K562 (cell line): ENCODE measurements around the gene MFSD11. TPM values are rescaled to one million over a fixed set of nuclear protein-coding genes. Genes with fewer than 3 reads are reported as not detected.
A peak's percentile ranks its signal among the peaks of the same experiment; 100 is the strongest.

ENCODE experiments used
- BACH1 ChIP-seq: fragments of 200-800 bp; sonication (Bioruptor generic); IDR thresholded peaks from 2 replicates; pipeline ENCODE4 v1.6.1; 2016; ENCODE audit warnings: missing genetic modification characterization, missing compliant biosample characterization
- BDP1 ChIP-seq: IDR thresholded peaks from 3 replicates; pipeline ENCODE4 v1.6.1; 2011; ENCODE audit not compliant: insufficient read length, insufficient read depth
- BRCA1 ChIP-seq, 2 experiments: fragments of 450-650 bp in 1 of 2; sonication (generic) in 1 of 2; formaldehyde crosslinking in 1 of 2; IDR thresholded peaks; 2 replicates each; pipeline versions ENCODE4 v1.5.0 to v1.6.1; 2017 to 2020; ENCODE audit warnings: mild to moderate bottlenecking in 1 of 2, missing genetic modification reagents in 1 of 2
- C11orf30 ChIP-seq: fragments of 450-650 bp; IDR thresholded peaks from 2 replicates; pipeline ENCODE4 v1.6.1; 2016; ENCODE audit warnings: low read depth, mild to moderate bottlenecking
- CTBP1 ChIP-seq: fragments of 450-650 bp; IDR thresholded peaks from 2 replicates; pipeline ENCODE4 v1.6.1; 2016; ENCODE audit warnings: borderline replicate concordance
- ELF2 ChIP-seq: fragments of 250-450 bp; sonication (Bioruptor Pico); IDR thresholded peaks from 2 replicates; pipeline ENCODE4 v1.5.0; 2021; ENCODE audit warnings: mild to moderate bottlenecking
- KLF10 ChIP-seq: fragments of 250-450 bp; sonication (Bioruptor Pico); IDR thresholded peaks from 2 replicates; pipeline ENCODE4 v1.6.1; 2021; ENCODE audit warnings: matching md5 sums
- MTA3 ChIP-seq: fragments of 450-650 bp; formaldehyde crosslinking; IDR thresholded peaks from 2 replicates; pipeline ENCODE4 v1.6.1; 2017; ENCODE audit warnings: mild to moderate bottlenecking, borderline replicate concordance
- NELFE ChIP-seq: IDR thresholded peaks from 2 replicates; pipeline ENCODE4 v1.6.1; 2011; ENCODE audit warnings: mild to moderate bottlenecking; ENCODE audit not compliant: insufficient read depth, insufficient read length
- PURB ChIP-seq: sonication (generic); formaldehyde crosslinking; IDR thresholded peaks from 2 replicates; pipeline ENCODE4 v1.9.0; 2021; ENCODE audit warnings: low read depth, mild to moderate bottlenecking, missing genetic modification reagents
- RBM14 ChIP-seq: fragments of 200-400 bp; formaldehyde crosslinking; IDR thresholded peaks from 2 replicates; pipeline ENCODE4 v1.6.1; 2018; ENCODE audit warnings: low read depth, mild to moderate bottlenecking, low read length, moderate library complexity, borderline replicate concordance; ENCODE audit not compliant: insufficient read depth
- RFX1 ChIP-seq: fragments of 450-650 bp; IDR thresholded peaks from 2 replicates; pipeline ENCODE4 v1.6.1; 2016; ENCODE audit warnings: mild to moderate bottlenecking, moderate library complexity
- SMAD1 ChIP-seq: fragments of 150-350 bp; IDR thresholded peaks from 2 replicates; pipeline ENCODE4 v1.6.1; 2014; ENCODE audit warnings: low read length, low read depth; ENCODE audit not compliant: partially characterized antibody
- SMAD4 ChIP-seq: fragments of 250-450 bp; sonication (Bioruptor Pico); conservative IDR thresholded peaks from 2 replicates; pipeline ENCODE4 v1.8.0; 2021; ENCODE audit warnings: inconsistent platforms, mild to moderate bottlenecking, moderate library complexity
- SMARCC2 ChIP-seq: fragments of 450-650 bp; IDR thresholded peaks from 2 replicates; pipeline ENCODE4 v1.6.1; 2017; ENCODE audit warnings: antibody characterized with exemption, moderate library complexity, mild to moderate bottlenecking, low read depth
- SMARCE1 ChIP-seq: fragments of 450-650 bp; IDR thresholded peaks from 2 replicates; pipeline ENCODE4 v1.7.1; 2016; ENCODE audit warnings: mild to moderate bottlenecking
- TOE1 ChIP-seq, 2 experiments: fragments of 450-650 bp in 1 of 2; sonication (generic) in 1 of 2; formaldehyde crosslinking in 1 of 2; IDR thresholded peaks; 2 replicates each; pipeline versions ENCODE4 v1.7.1 to v1.8.0; 2016 to 2022; ENCODE audit warnings: borderline replicate concordance in 2 of 2, mild to moderate bottlenecking in 2 of 2, antibody characterized with exemption in 1 of 2, inconsistent platforms in 1 of 2, low read depth in 1 of 2, missing genetic modification reagents in 1 of 2, moderate library complexity in 1 of 2
- XRCC4 ChIP-seq: IDR thresholded peaks from one replicate; pipeline ENCODE4 v1.6.1; 2011; ENCODE audit not compliant: insufficient read depth, insufficient read length; ENCODE audit errors: extremely low read depth
- ZNF133 ChIP-seq: fragments of 250-450 bp; sonication (Bioruptor Pico); IDR thresholded peaks from 2 replicates; pipeline ENCODE4 v1.4.0; 2020; ENCODE audit warnings: mild to moderate bottlenecking
- ZNF644 ChIP-seq: fragments of 200-800 bp; sonication (Bioruptor generic); IDR thresholded peaks from 2 replicates; pipeline ENCODE4 v1.6.1; 2016; ENCODE audit warnings: low read depth, missing genetic modification characterization, missing compliant biosample characterization
- polyA plus RNA-seq, 8 experiments: library from polyadenylated mRNA; depleted of rRNA in 4 of 8; stranded (reverse) in 5 of 8; unstranded in 3 of 8; fragments of >200 nt; fragmentation: Nextera tagmentation in 2 of 8; fragmentation: Illumina TruSeq in 1 of 8; extraction: Ambion mirVana in 2 of 8; extraction: Trizol in 1 of 8; gene quantifications; 2 replicates each; pipeline versions ENCODE4 v1.2.1 to v1.2.3, GENCODE V29; 2011 to 2014; ENCODE audit warnings: inconsistent platforms in 1 of 8, missing spikeins in 1 of 8
- total RNA-seq, 7 experiments: library from RNA; depleted of rRNA in 6 of 7; stranded (reverse); fragments of >200 nt in 6 of 7; fragmentation: Illumina TruSeq in 2 of 7; extraction: Trizol in 2 of 7; gene quantifications; 2 replicates each; pipeline versions ENCODE4 v1.2.1 to v1.2.3, GENCODE V29; 2011 to 2021; ENCODE audit warnings: low replicate concordance in 1 of 7
- TF ChIP-seq, protein P1 (sequence below): sonication (generic); formaldehyde crosslinking; IDR thresholded peaks from 2 replicates; pipeline ENCODE4 v1.8.0; 2022; ENCODE audit warnings: mild to moderate bottlenecking, low read depth, missing genetic modification reagents
- TF ChIP-seq, protein P2 (sequence below): fragments of 450-650 bp; IDR thresholded peaks from 2 replicates; pipeline ENCODE4 v1.6.1; 2017; ENCODE audit warnings: mild to moderate bottlenecking, moderate library complexity
- TF ChIP-seq, protein P3 (sequence below): fragments of 250-450 bp; sonication (Bioruptor Pico); IDR thresholded peaks from 2 replicates; pipeline ENCODE4 v1.4.0; 2020; ENCODE audit warnings: borderline replicate concordance

Gene MFSD11
- total and polyA plus RNA-seq, 9 of the 15 experiments (the other 6 are each of a cell fraction or from before 2014, with no cell fraction given) = 14.4 to 24.5 (median 19.9) TPM

DNA sequence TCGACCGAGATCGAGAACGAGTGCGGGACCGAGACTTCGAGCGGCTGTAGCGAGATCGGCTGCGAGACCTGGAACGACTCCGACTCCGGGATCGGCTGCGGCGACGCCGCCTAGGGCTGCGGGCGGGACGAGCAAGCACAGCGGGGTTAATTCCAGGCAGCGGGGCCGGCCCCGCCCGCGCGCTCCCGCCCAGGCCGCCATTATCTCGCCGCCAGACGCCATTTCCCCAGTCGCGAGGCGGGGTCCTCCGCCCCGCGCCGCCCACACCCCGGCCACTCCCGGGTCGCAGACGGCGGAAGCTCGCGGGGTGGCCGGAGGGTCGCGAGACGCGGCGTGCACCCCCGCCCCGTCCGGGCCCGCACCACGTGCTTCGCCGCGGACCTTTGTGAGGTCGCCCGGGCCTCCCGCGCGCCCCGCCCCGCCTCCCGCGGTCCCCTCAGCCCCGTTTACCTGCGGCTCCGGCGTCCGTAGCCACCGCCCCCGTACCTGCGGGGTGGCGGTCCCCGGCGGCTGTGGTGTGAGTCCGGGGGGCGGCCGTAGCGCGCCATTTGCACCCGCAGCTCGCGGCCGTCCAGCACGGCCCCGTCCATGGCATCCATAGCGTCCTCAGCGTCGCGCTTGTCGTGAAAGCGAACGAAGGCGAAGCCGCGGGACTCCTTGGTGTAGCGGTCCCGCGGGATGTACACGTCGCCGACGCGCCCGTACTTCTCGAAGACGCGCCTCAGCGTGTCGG, 1.4 kb upstream of the MFSD11 start (continued):
- TF ChIP-seq XRCC4 (no peak), TOE1 (IDR thresholded peaks at IDR 0.05; ENCODE audit: borderline replicate concordance) (no peak; the same call in 1 of the 2 replicates), TOE1 (CRISPR knock-in tag; IDR thresholded peaks at IDR 0.05; ENCODE audit: borderline replicate concordance, low read depth) (0 out of 2 replicates have a peak, but pooled peaks have one; percentile 34), RBM14 (peak; percentile 60; the same call in 1 of the 2 replicates), MTA3 (0 out of 2 replicates have a peak, but pooled peaks have one; percentile 15), RFX1 (no peak), SMARCE1 (no peak), C11orf30 (no peak), ELF2 (CRISPR knock-in tag) (no peak), BRCA1 (IDR thresholded peaks at IDR 0.05) (no peak), BRCA1 (CRISPR knock-in tag; IDR thresholded peaks at IDR 0.05) (peak; percentile 77; the same call in 1 of the 2 replicates), KLF10 (CRISPR knock-in tag) (no peak), CTBP1 (peak; percentile 71), SMAD4 (CRISPR knock-in tag) (peak; percentile 92), NELFE (no peak), BACH1 (tag) (no peak), SMARCC2 (no peak), BDP1 (no peak), ZNF133 (CRISPR knock-in tag) (no peak), SMAD1 (no peak), ZNF644 (tag) (0 out of 2 replicates have a peak, but pooled peaks have one; percentile 59), PURB (CRISPR knock-in tag) (no peak)
- TF ChIP-seq, protein P1, sequence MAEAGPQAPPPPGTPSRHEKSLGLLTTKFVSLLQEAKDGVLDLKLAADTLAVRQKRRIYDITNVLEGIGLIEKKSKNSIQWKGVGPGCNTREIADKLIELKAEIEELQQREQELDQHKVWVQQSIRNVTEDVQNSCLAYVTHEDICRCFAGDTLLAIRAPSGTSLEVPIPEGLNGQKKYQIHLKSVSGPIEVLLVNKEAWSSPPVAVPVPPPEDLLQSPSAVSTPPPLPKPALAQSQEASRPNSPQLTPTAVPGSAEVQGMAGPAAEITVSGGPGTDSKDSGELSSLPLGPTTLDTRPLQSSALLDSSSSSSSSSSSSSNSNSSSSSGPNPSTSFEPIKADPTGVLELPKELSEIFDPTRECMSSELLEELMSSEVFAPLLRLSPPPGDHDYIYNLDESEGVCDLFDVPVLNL (CRISPR knock-in tag) = peak; percentile 70
- TF ChIP-seq, protein P2, sequence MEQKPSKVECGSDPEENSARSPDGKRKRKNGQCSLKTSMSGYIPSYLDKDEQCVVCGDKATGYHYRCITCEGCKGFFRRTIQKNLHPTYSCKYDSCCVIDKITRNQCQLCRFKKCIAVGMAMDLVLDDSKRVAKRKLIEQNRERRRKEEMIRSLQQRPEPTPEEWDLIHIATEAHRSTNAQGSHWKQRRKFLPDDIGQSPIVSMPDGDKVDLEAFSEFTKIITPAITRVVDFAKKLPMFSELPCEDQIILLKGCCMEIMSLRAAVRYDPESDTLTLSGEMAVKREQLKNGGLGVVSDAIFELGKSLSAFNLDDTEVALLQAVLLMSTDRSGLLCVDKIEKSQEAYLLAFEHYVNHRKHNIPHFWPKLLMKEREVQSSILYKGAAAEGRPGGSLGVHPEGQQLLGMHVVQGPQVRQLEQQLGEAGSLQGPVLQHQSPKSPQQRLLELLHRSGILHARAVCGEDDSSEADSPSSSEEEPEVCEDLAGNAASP = no peak
- TF ChIP-seq, protein P3, sequence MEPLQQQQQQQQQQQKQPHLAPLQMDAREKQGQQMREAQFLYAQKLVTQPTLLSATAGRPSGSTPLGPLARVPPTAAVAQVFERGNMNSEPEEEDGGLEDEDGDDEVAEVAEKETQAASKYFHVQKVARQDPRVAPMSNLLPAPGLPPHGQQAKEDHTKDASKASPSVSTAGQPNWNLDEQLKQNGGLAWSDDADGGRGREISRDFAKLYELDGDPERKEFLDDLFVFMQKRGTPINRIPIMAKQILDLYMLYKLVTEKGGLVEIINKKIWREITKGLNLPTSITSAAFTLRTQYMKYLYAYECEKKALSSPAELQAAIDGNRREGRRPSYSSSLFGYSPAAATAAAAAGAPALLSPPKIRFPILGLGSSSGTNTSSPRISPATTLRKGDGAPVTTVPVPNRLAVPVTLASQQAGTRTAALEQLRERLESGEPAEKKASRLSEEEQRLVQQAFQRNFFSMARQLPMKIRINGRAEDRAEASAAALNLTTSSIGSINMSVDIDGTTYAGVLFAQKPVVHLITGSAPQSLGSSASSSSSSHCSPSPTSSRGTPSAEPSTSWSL = 0 out of 2 replicates have a peak, but pooled peaks have one; percentile 23
